ENCODE data around the gene OVOL3.

Gene OVOL3

GRCh38 chr19:36086326-36086725 is 24.6 kb upstream of the OVOL3 start:
- Histone ChIP-seq H2BK15ac (ENCODE audit: low read length) (no peak overlapping the region), H4K91ac (ENCODE audit: low read depth, low read length, poor library complexity) (no peak overlapping the region), H3K4me1 (ENCODE audit: control insufficient read depth in 2 of 2, insufficient read depth in 1 of 2, low read depth in 1 of 2, low read length in 2 of 2) (no peaks in the 10 kb centered on the region), H3K23ac (ENCODE audit: low read depth, low read length, poor library complexity) (no peak overlapping the region), H3K9ac (ENCODE audit: low read depth, low read length, poor library complexity) (no peak overlapping the region), H2BK120ac (ENCODE audit: low read depth, low read length) (peak overlapping the region; percentile 69), H3K14ac (ENCODE audit: low read length) (no peak overlapping the region), H2AK5ac (ENCODE audit: low read depth, low read length) (no peak overlapping the region), H3K9me3 (replicated peaks in 1 of 2; ENCODE audit: control insufficient read depth in 2 of 2, insufficient read depth in 1 of 2, low read depth in 1 of 2, low read length in 2 of 2) (peaks cover 0 to 2% of the 10 kb centered on the region in 2 donors), H2AFZ (ENCODE audit: low read length) (no peak overlapping the region), H3K27me3 (ENCODE audit: control insufficient read depth in 3 of 3, insufficient read depth in 3 of 3, low read depth in 1 of 3, low read length in 3 of 3) (no peaks in the 10 kb centered on the region), H3K36me3 (replicated peaks in 1 of 2; ENCODE audit: control insufficient read depth in 2 of 2, insufficient read depth in 2 of 2, low read length in 2 of 2) (peaks cover 70 to 95% of the 10 kb centered on the region in 2 donors), H2BK12ac (ENCODE audit: low read length) (no peak overlapping the region), H3K4me2 (ENCODE audit: insufficient read depth, low read length, poor library complexity, severe bottlenecking) (no peak overlapping the region), H3K27ac (replicated peaks; ENCODE audit: low read length) (no peak overlapping the region), H4K8ac (ENCODE audit: low read depth, low read length) (no peak overlapping the region), H3K4me3 (ENCODE audit: low read length in 2 of 2) (no peak overlapping the region), H3K18ac (ENCODE audit: low read length) (peak overlapping the region; percentile 16), H2BK5ac (ENCODE audit: low read length) (no peak overlapping the region), H3K4ac (ENCODE audit: low read length) (no peak overlapping the region), H3K79me1 (ENCODE audit: low read depth, low read length) (peaks cover 3% of the 10 kb centered on the region)
- DNase-seq (ENCODE audit: low spot score) = no peak
- no CpG with 5 or more reads among the region's 9 CpGs for WGBS, 2 donors (ENCODE audit: extremely low coverage in 2 of 2, insufficient read length in 2 of 2, insufficient replicate concordance in 1 of 2)

GRCh38 chr19:36089847-36090246 is 21.1 kb upstream of the OVOL3 start:
- Histone ChIP-seq H3K79me1 (ENCODE audit: low read depth, low read length) (no peaks in the 10 kb centered on the region), H2BK120ac (ENCODE audit: low read depth, low read length) (no peak overlapping the region), H4K8ac (ENCODE audit: low read depth, low read length) (no peak overlapping the region), H3K4ac (ENCODE audit: low read length) (no peak overlapping the region), H2AK5ac (ENCODE audit: low read depth, low read length) (no peak overlapping the region), H3K23ac (ENCODE audit: low read depth, low read length, poor library complexity) (no peak overlapping the region), H3K9ac (ENCODE audit: low read depth, low read length, poor library complexity) (no peak overlapping the region), H3K36me3 (replicated peaks in 1 of 2; ENCODE audit: control insufficient read depth in 2 of 2, insufficient read depth in 2 of 2, low read length in 2 of 2) (peaks cover 54 to 93% of the 10 kb centered on the region in 2 donors), H3K14ac (ENCODE audit: low read length) (no peak overlapping the region), H3K4me1 (ENCODE audit: control insufficient read depth in 2 of 2, insufficient read depth in 1 of 2, low read depth in 1 of 2, low read length in 2 of 2) (no peaks in the 10 kb centered on the region), H3K9me3 (replicated peaks in 1 of 2; ENCODE audit: control insufficient read depth in 2 of 2, insufficient read depth in 1 of 2, low read depth in 1 of 2, low read length in 2 of 2) (peaks cover 0 to 2% of the 10 kb centered on the region in 2 donors), H2BK5ac (ENCODE audit: low read length) (no peak overlapping the region), H3K27me3 (ENCODE audit: control insufficient read depth in 3 of 3, insufficient read depth in 3 of 3, low read depth in 1 of 3, low read length in 3 of 3) (no peaks in the 10 kb centered on the region), H3K18ac (ENCODE audit: low read length) (no peak overlapping the region), H2BK15ac (ENCODE audit: low read length) (no peak overlapping the region), H2BK12ac (ENCODE audit: low read length) (no peak overlapping the region), H4K91ac (ENCODE audit: low read depth, low read length, poor library complexity) (no peak overlapping the region), H3K4me3 (ENCODE audit: low read length in 2 of 2) (no peak overlapping the region), H2AFZ (ENCODE audit: low read length) (no peak overlapping the region), H3K4me2 (ENCODE audit: insufficient read depth, low read length, poor library complexity, severe bottlenecking) (no peak overlapping the region), H3K27ac (replicated peaks; ENCODE audit: low read length) (no peak overlapping the region)
- no peak for DNase-seq (ENCODE audit: low spot score)
- no CpG with 5 or more reads among the region's 5 CpGs for WGBS, 2 donors (ENCODE audit: extremely low coverage in 2 of 2, insufficient read length in 2 of 2, insufficient replicate concordance in 1 of 2)

GRCh38 chr19:36090910-36091695 is 19.8 kb upstream of the OVOL3 start:
- no CpG with 5 or more reads among the region's 13 CpGs for WGBS, 2 donors (ENCODE audit: extremely low coverage in 2 of 2, insufficient read length in 2 of 2, insufficient replicate concordance in 1 of 2)
- Histone ChIP-seq H3K4me3 (ENCODE audit: low read length in 2 of 2) (no peak overlapping the region), H2BK12ac (ENCODE audit: low read length) (no peak overlapping the region), H2AFZ (ENCODE audit: low read length) (no peak overlapping the region), H3K79me1 (ENCODE audit: low read depth, low read length) (no peaks in the 10 kb centered on the region), H2AK5ac (ENCODE audit: low read depth, low read length) (no peak overlapping the region), H2BK5ac (ENCODE audit: low read length) (no peak overlapping the region), H3K14ac (ENCODE audit: low read length) (no peak overlapping the region), H3K23ac (ENCODE audit: low read depth, low read length, poor library complexity) (no peak overlapping the region), H3K27me3 (ENCODE audit: control insufficient read depth in 3 of 3, insufficient read depth in 3 of 3, low read depth in 1 of 3, low read length in 3 of 3) (no peaks in the 10 kb centered on the region), H3K4me2 (ENCODE audit: insufficient read depth, low read length, poor library complexity, severe bottlenecking) (no peak overlapping the region), H3K36me3 (replicated peaks in 1 of 2; ENCODE audit: control insufficient read depth in 2 of 2, insufficient read depth in 2 of 2, low read length in 2 of 2) (peaks cover 54 to 94% of the 10 kb centered on the region in 2 donors), H4K91ac (ENCODE audit: low read depth, low read length, poor library complexity) (no peak overlapping the region), H4K8ac (ENCODE audit: low read depth, low read length) (no peak overlapping the region), H3K27ac (replicated peaks; ENCODE audit: low read length) (no peak overlapping the region), H3K4ac (ENCODE audit: low read length) (no peak overlapping the region), H3K9ac (ENCODE audit: low read depth, low read length, poor library complexity) (no peak overlapping the region), H3K4me1 (ENCODE audit: control insufficient read depth in 2 of 2, insufficient read depth in 1 of 2, low read depth in 1 of 2, low read length in 2 of 2) (no peaks in the 10 kb centered on the region), H2BK15ac (ENCODE audit: low read length) (no peak overlapping the region), H3K18ac (ENCODE audit: low read length) (no peak overlapping the region), H2BK120ac (ENCODE audit: low read depth, low read length) (no peak overlapping the region), H3K9me3 (replicated peaks in 1 of 2; ENCODE audit: control insufficient read depth in 2 of 2, insufficient read depth in 1 of 2, low read depth in 1 of 2, low read length in 2 of 2) (peaks cover 0 to 2% of the 10 kb centered on the region in 2 donors)
- no peak for DNase-seq (ENCODE audit: low spot score)

- H3K4me1 ChIP-seq (ENCODE audit: control insufficient read depth in 2 of 2, insufficient read depth in 1 of 2, low read depth in 1 of 2, low read length in 2 of 2) = peaks cover 0 to 8% of the 10 kb centered on the region in 2 donors
- H2AK5ac ChIP-seq (ENCODE audit: low read depth, low read length) = no peak overlapping the region
- H3K9ac ChIP-seq (ENCODE audit: low read depth, low read length, poor library complexity) = no peak overlapping the region
- H3K4ac ChIP-seq (ENCODE audit: low read length) = no peak overlapping the region
- H3K14ac ChIP-seq (ENCODE audit: low read length) = no peak overlapping the region
- H3K4me3 ChIP-seq (ENCODE audit: low read length in 2 of 2) = peak overlapping the region in 1 of 2 donors; percentile 26
- H3K4me2 ChIP-seq (ENCODE audit: insufficient read depth, low read length, poor library complexity, severe bottlenecking) = no peak overlapping the region
- H2BK15ac ChIP-seq (ENCODE audit: low read length) = no peak overlapping the region
- no peak overlapping the region for H2BK5ac ChIP-seq (ENCODE audit: low read length)
- H3K9me3 ChIP-seq (replicated peaks in 1 of 2; ENCODE audit: control insufficient read depth in 2 of 2, insufficient read depth in 1 of 2, low read depth in 1 of 2, low read length in 2 of 2) = no peaks in the 10 kb centered on the region
- no peaks in the 10 kb centered on the region for H3K27me3 ChIP-seq (ENCODE audit: control insufficient read depth in 3 of 3, insufficient read depth in 3 of 3, low read depth in 1 of 3, low read length in 3 of 3)
- no peak overlapping the region for H4K8ac ChIP-seq (ENCODE audit: low read depth, low read length)
- no peak overlapping the region for H2BK12ac ChIP-seq (ENCODE audit: low read length)
- peaks cover 50 to 94% of the 10 kb centered on the region in 2 donors for H3K36me3 ChIP-seq (replicated peaks in 1 of 2; ENCODE audit: control insufficient read depth in 2 of 2, insufficient read depth in 2 of 2, low read length in 2 of 2)
- H4K91ac ChIP-seq (ENCODE audit: low read depth, low read length, poor library complexity) = no peak overlapping the region
- no peaks in the 10 kb centered on the region for H3K79me1 ChIP-seq (ENCODE audit: low read depth, low read length)
- no peak for DNase-seq (ENCODE audit: low spot score)
- H2AFZ ChIP-seq (ENCODE audit: low read length) = no peak overlapping the region
- H3K18ac ChIP-seq (ENCODE audit: low read length) = peak overlapping the region; percentile 9
- H3K27ac ChIP-seq (replicated peaks; ENCODE audit: low read length) = no peak overlapping the region
- WGBS, 2 donors (ENCODE audit: extremely low coverage in 2 of 2, insufficient read length in 2 of 2, insufficient replicate concordance in 1 of 2) = no CpG with 5 or more reads among the region's 7 CpGs
- peak overlapping the region; percentile 27 for H2BK120ac ChIP-seq (ENCODE audit: low read depth, low read length)
- H3K23ac ChIP-seq (ENCODE audit: low read depth, low read length, poor library complexity) = no peak overlapping the region
Observed at GRCh38 chr19:36092566-36092965, 18.4 kb upstream of the OVOL3 start.
